SK-N-SH (cell line): ENCODE data around the gene CAMK2N2. TPM values are rescaled to one million over a fixed set of nuclear protein-coding genes. Genes with fewer than 3 reads are reported as not detected.

Source experiments
- CTCF ChIA-PET: fragments of 300-600, 350-600 bp; formaldehyde crosslinking; extraction: SDS; loops from one replicate; lab custom pipeline; 2021; lab: Yijun Ruan, JAX
- POLR2A ChIA-PET: fragments of 350-600 bp; sonication (Branson Sonifier 250); formaldehyde crosslinking; extraction: SDS; loops from one replicate; lab custom pipeline; 2020; ENCODE audit warnings: antibody characterized with exemption, inconsistent platforms; lab: Yijun Ruan, JAX
- DNase-seq: peaks from one replicate; pipeline ENCODE4 v3.0.0; 2012
- H2AFZ ChIP-seq: fragments of 200-600 bp; sonication (generic); 2 replicates; pipeline ENCODE4 v1.8.1; 2016; ENCODE audit warnings: antibody characterized with exemption, mild to moderate bottlenecking, low read depth
- H3F3A ChIP-seq: fragments of 200-600 bp; sonication (generic); replicated peaks from 2 replicates; pipeline ENCODE3; 2016; ENCODE audit warnings: antibody characterized with exemption, mild to moderate bottlenecking; ENCODE audit not compliant: insufficient read depth
- H3K27ac ChIP-seq, 2 experiments: fragments of 200-500 bp in 1 of 2; fragments of 200-600 bp in 1 of 2; sonication (Bioruptor generic) in 1 of 2; sonication (generic), shearing (Covaris generic) in 1 of 2; 2 replicates each; pipeline versions ENCODE4 v1.5.1 to v1.6.1; 2014 to 2016; ENCODE audit warnings: low read depth in 2 of 2, inconsistent platforms in 1 of 2, low read length in 1 of 2, mild to moderate bottlenecking in 1 of 2, mixed read lengths in 1 of 2
- H3K27me3 ChIP-seq: fragments of 200-600 bp; sonication (generic), shearing (Covaris generic); 2 replicates; pipeline ENCODE4 v1.6.1; 2016; ENCODE audit warnings: mixed run types; ENCODE audit not compliant: insufficient read depth
- H3K36me3 ChIP-seq, 2 experiments: fragments of 200-500 bp in 1 of 2; fragments of 200-600 bp in 1 of 2; sonication (Bioruptor generic) in 1 of 2; sonication (generic) in 1 of 2; replicated peaks in 1 of 2; 2 replicates each; pipeline versions ENCODE3 to v1.5.1; 2014 to 2016; ENCODE audit warnings: low read length in 1 of 2, mild to moderate bottlenecking in 1 of 2; ENCODE audit not compliant: insufficient read depth in 2 of 2, control insufficient read depth in 1 of 2
- H3K4me1 ChIP-seq, 2 experiments: fragments of 200-500 bp in 1 of 2; fragments of 200-600 bp in 1 of 2; sonication (Bioruptor generic) in 1 of 2; sonication (generic), shearing (Covaris generic) in 1 of 2; 2 replicates each; pipeline versions ENCODE4 v1.5.1 to v1.6.1; 2014 to 2016; ENCODE audit warnings: low read depth in 1 of 2, low read length in 1 of 2, mixed run types in 1 of 2; ENCODE audit not compliant: insufficient read depth in 2 of 2, control insufficient read depth in 1 of 2
- H3K4me2 ChIP-seq: fragments of 200-600 bp; sonication (generic), shearing (Covaris generic); 2 replicates; pipeline ENCODE4 v1.6.1; 2017; ENCODE audit warnings: mixed run types
- H3K4me3 ChIP-seq, 2 experiments: fragments of 200-500 bp in 1 of 2; fragments of 200-600 bp in 1 of 2; sonication (Bioruptor generic) in 1 of 2; sonication (generic), shearing (Covaris generic) in 1 of 2; 2 replicates each; pipeline versions ENCODE4 v1.5.1 to v1.8.1; 2014 to 2016; ENCODE audit warnings: low read depth in 2 of 2, inconsistent platforms in 1 of 2, low read length in 1 of 2, mild to moderate bottlenecking in 1 of 2, mixed read lengths in 1 of 2, moderate library complexity in 1 of 2
- H3K79me2 ChIP-seq: fragments of 200-600 bp; sonication (generic); 2 replicates; pipeline ENCODE4 v1.8.1; 2017; ENCODE audit warnings: mild to moderate bottlenecking; ENCODE audit not compliant: insufficient read depth
- H3K9ac ChIP-seq: fragments of 200-600 bp; sonication (generic); 2 replicates; pipeline ENCODE4 v1.6.1; 2017; ENCODE audit warnings: mixed run types
- H3K9me2 ChIP-seq: fragments of 200-600 bp; sonication (generic); 2 replicates; pipeline ENCODE4 v1.6.1; 2017; ENCODE audit warnings: mixed run types
- H3K9me3 ChIP-seq: fragments of 200-600 bp; sonication (generic); 2 replicates; pipeline ENCODE4 v1.6.1; 2017; ENCODE audit warnings: mixed run types, mild to moderate bottlenecking, moderate library complexity
- H4K20me1 ChIP-seq: fragments of 200-600 bp; sonication (generic); 2 replicates; pipeline ENCODE4 v1.6.1; 2017; ENCODE audit warnings: mild to moderate bottlenecking, mixed run types; ENCODE audit not compliant: insufficient read depth
- ELF1 ChIP-seq: IDR thresholded peaks from 2 replicates; pipeline ENCODE4 v1.4.0; 2012
- EP300 ChIP-seq, 2 experiments: IDR thresholded peaks; 2 replicates each; pipeline versions ENCODE4 v1.4.0 to v1.6.1; 2012; ENCODE audit warnings: borderline replicate concordance in 1 of 2, low read depth in 1 of 2, low read length in 1 of 2
- EZH2phosphoT487 ChIP-seq: fragments of 200-600 bp; sonication (generic); IDR thresholded peaks from 2 replicates; pipeline ENCODE4 v1.6.1; 2017; ENCODE audit warnings: low read depth, mixed run types, mild to moderate bottlenecking, antibody characterized with exemption, moderate library complexity, borderline replicate concordance
- FOXM1 ChIP-seq: IDR thresholded peaks from 2 replicates; pipeline ENCODE4 v1.4.0; 2012; ENCODE audit warnings: low read depth, mild to moderate bottlenecking
- GABPA ChIP-seq: IDR thresholded peaks from 2 replicates; pipeline ENCODE4 v1.4.0; 2012; ENCODE audit warnings: low read depth, mild to moderate bottlenecking
- GATA2 ChIP-seq: sonication (generic); formaldehyde crosslinking; IDR thresholded peaks from 2 replicates; pipeline ENCODE4 v1.5.0; 2020; ENCODE audit warnings: mild to moderate bottlenecking, missing genetic modification reagents
- MEF2A ChIP-seq: IDR thresholded peaks from 2 replicates; pipeline ENCODE4 v1.4.0; 2012; ENCODE audit warnings: low read depth, borderline replicate concordance
- MXI1 ChIP-seq: IDR thresholded peaks from 2 replicates; pipeline ENCODE4 v1.6.1; 2012; ENCODE audit warnings: mild to moderate bottlenecking, low read depth, low read length, improper control_type of control experiment
- POLR2AphosphoS5 ChIP-seq: IDR thresholded peaks from 2 replicates; pipeline ENCODE4 v1.6.1; 2012; ENCODE audit warnings: low read depth, low read length
- SIN3A ChIP-seq: IDR thresholded peaks from 2 replicates; pipeline ENCODE4 v1.6.1; 2012; ENCODE audit warnings: low read depth, mild to moderate bottlenecking, low read length, moderate library complexity, borderline replicate concordance
- TCF12 ChIP-seq: IDR thresholded peaks from 2 replicates; pipeline ENCODE4 v1.4.0; 2012
- TEAD4 ChIP-seq: IDR thresholded peaks from 2 replicates; pipeline ENCODE4 v1.4.0; 2012; ENCODE audit warnings: mild to moderate bottlenecking, borderline replicate concordance; ENCODE audit not compliant: insufficient read depth
- WGBS: methylation state at CpG from one replicate; pipeline ENCODE4 v1.1.6; 2017; ENCODE audit warnings: low lambda C conversion rate; 5-methylcytosine and 5-hydroxymethylcytosine counted together
- polyA plus RNA-seq, 3 experiments: library from polyadenylated mRNA; depleted of rRNA; stranded (reverse); fragments of >200 nt; gene quantifications; 2 replicates each; pipeline ENCODE4 v1.2.3, GENCODE V29; 2012
- TF ChIP-seq, protein P1 (sequence below): IDR thresholded peaks from 2 replicates; pipeline ENCODE4; 2012
- TF ChIP-seq, protein P2 (sequence below): IDR thresholded peaks from 2 replicates; pipeline ENCODE4 v1.4.0; 2012; ENCODE audit warnings: low read depth, borderline replicate concordance
- TF ChIP-seq, protein P3 (sequence below): fragments of 200-600 bp; sonication (generic); IDR thresholded peaks from 2 replicates; pipeline ENCODE4 v1.6.1; 2017; ENCODE audit warnings: antibody characterized with exemption, mild to moderate bottlenecking, moderate library complexity
- TF ChIP-seq, protein P4 (sequence below): fragments of 150-350 bp; IDR thresholded peaks from 2 replicates; pipeline ENCODE4 v1.6.1; 2017; ENCODE audit warnings: antibody characterized with exemption, low read length, low read depth, borderline replicate concordance
- TF ChIP-seq, protein P5 (sequence below): IDR thresholded peaks from 2 replicates; pipeline ENCODE4 v1.4.0; 2012; ENCODE audit warnings: low read depth, borderline replicate concordance
- TF ChIP-seq, protein P6 (sequence below): IDR thresholded peaks from 2 replicates; pipeline ENCODE4 v1.4.0; 2012; ENCODE audit warnings: low read depth

Gene CAMK2N2
- polyA plus RNA-seq, 1 of the 3 experiments (the other 2 are of a cell fraction), result 2.2 TPM

DNA sequence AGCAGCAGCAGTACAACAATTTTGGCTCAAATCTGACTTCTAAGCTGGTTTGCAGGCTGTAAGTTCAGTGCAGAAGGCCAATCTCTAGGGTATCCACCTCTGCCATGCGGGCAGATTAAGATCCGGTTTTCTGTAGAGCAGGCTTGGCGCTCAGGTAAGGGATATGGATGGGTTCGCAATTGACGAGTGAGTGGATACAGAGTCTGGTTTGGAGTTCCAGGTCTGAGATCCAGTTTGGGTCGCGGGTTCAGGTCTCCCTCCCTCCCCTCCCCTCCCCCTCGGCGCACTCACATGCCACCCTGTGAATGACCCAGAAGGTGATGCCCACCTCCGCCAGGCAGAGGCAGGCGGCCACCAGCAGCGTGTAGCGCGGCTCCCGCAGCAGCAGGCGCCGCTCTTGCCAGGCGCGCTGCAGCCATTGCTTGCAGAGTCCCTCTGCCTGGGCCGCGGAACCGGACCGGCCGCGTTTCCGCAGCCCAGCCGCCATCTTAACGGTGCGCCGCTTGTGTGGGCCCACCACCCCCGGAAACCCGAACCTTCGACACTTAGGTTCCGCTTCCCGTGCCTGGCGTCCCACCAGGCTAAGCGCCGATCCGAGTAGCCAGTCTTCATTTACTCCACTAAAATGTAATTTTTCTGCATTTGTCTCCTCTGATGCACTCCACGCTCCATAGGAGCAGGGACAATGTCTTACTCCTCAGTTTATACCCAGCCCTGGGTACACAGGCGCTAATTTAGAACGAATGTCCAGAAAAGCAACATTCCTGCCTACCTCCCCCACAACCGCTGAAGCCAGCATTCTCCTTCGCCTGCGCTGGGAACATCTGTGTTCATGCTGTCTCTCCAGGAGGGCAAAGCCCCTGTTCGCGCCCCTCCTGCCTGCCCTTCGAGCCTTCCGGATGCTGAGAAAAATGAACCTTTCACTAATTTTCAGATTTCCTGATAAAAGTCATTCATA, 12.6 kb downstream of the CAMK2N2 start, which contains the start of gene ALG3 (continued):
- TF ChIP-seq, protein P1, sequence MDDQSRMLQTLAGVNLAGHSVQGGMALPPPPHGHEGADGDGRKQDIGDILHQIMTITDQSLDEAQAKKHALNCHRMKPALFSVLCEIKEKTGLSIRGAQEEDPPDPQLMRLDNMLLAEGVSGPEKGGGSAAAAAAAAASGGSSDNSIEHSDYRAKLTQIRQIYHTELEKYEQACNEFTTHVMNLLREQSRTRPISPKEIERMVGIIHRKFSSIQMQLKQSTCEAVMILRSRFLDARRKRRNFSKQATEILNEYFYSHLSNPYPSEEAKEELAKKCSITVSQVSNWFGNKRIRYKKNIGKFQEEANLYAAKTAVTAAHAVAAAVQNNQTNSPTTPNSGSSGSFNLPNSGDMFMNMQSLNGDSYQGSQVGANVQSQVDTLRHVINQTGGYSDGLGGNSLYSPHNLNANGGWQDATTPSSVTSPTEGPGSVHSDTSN, result no peak
- TF ChIP-seq, protein P2, sequence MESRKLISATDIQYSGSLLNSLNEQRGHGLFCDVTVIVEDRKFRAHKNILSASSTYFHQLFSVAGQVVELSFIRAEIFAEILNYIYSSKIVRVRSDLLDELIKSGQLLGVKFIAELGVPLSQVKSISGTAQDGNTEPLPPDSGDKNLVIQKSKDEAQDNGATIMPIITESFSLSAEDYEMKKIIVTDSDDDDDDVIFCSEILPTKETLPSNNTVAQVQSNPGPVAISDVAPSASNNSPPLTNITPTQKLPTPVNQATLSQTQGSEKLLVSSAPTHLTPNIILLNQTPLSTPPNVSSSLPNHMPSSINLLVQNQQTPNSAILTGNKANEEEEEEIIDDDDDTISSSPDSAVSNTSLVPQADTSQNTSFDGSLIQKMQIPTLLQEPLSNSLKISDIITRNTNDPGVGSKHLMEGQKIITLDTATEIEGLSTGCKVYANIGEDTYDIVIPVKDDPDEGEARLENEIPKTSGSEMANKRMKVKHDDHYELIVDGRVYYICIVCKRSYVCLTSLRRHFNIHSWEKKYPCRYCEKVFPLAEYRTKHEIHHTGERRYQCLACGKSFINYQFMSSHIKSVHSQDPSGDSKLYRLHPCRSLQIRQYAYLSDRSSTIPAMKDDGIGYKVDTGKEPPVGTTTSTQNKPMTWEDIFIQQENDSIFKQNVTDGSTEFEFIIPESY, result peak; percentile 15; the same call in 1 of the 2 replicates
- TF ChIP-seq EZH2phosphoT487 (no peak), POLR2AphosphoS5 (peak; percentile 86), MEF2A (no peak)
- TF ChIP-seq, protein P3, sequence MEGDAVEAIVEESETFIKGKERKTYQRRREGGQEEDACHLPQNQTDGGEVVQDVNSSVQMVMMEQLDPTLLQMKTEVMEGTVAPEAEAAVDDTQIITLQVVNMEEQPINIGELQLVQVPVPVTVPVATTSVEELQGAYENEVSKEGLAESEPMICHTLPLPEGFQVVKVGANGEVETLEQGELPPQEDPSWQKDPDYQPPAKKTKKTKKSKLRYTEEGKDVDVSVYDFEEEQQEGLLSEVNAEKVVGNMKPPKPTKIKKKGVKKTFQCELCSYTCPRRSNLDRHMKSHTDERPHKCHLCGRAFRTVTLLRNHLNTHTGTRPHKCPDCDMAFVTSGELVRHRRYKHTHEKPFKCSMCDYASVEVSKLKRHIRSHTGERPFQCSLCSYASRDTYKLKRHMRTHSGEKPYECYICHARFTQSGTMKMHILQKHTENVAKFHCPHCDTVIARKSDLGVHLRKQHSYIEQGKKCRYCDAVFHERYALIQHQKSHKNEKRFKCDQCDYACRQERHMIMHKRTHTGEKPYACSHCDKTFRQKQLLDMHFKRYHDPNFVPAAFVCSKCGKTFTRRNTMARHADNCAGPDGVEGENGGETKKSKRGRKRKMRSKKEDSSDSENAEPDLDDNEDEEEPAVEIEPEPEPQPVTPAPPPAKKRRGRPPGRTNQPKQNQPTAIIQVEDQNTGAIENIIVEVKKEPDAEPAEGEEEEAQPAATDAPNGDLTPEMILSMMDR, result no peak

DNA sequence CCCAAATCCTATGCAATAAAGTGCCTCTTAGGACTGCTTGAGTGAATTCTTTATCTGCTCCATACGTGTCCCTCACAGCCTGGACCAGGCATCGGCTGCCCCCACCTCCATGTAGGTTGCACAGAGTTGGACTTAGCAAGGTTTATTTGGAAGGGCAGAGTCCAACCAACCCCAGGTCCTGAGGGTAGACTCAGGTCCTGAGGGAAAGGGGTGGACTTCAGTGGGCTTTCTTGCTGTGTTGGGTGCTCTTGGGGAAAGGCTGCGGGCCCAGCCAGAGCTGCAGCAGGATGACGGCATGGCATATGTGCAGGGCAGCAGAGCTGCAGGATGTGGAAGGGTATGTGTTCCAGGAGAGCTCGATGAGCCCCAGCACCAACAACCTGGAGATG, 19.1 kb downstream of the CAMK2N2 start:
- H4K20me1 ChIP-seq, result 0 out of 2 replicates have a peak, but pooled peaks cover 11% of the 10 kb centered on the region
- CTCF ChIA-PET, result interaction anchor here (1.3 to 3.6 kb wide), 4 partner anchors 10 to 346 kb away, joined by 5 to 18 read pairs (median 12); partner anchors contain the start of gene VWA5B2
- H3K4me3 ChIP-seq, result no peak overlapping the region
- H3K9me3 ChIP-seq, result no peaks in the 10 kb centered on the region
- H3K27me3 ChIP-seq, result no peaks in the 10 kb centered on the region
- H3K79me2 ChIP-seq, result peaks cover 8% of the 10 kb centered on the region
- no peak overlapping the region for H2AFZ ChIP-seq
- H3K36me3 ChIP-seq, result peaks cover 6 to 38% of the 10 kb centered on the region in 2 experiments
- DNase-seq, result no peak
- H3K9ac ChIP-seq, result no peak overlapping the region
- H3F3A ChIP-seq, result no peaks in the 10 kb centered on the region
- no peaks in the 10 kb centered on the region; a peak in 1 of 4 replicates for H3K4me1 ChIP-seq
- 80% methylated on average over 3 of the region's 5 CpGs for WGBS
- POLR2A ChIA-PET, result interaction anchor here (0.9 to 1.2 kb wide), 2 partner anchors 10 to 12 kb away, joined by 3 read pairs; no protein-coding TSS in a partner anchor
- H3K27ac ChIP-seq, result no peak overlapping the region
- no peak overlapping the region for H3K4me2 ChIP-seq
- no peaks in the 10 kb centered on the region for H3K9me2 ChIP-seq
- TF ChIP-seq MXI1, result no peak
- TF ChIP-seq ELF1, result no peak
- no peak for TF ChIP-seq GABPA
- TF ChIP-seq FOXM1, result no peak
- TF ChIP-seq SIN3A, result no peak
- no peak for TF ChIP-seq TCF12
- TF ChIP-seq, protein P4, sequence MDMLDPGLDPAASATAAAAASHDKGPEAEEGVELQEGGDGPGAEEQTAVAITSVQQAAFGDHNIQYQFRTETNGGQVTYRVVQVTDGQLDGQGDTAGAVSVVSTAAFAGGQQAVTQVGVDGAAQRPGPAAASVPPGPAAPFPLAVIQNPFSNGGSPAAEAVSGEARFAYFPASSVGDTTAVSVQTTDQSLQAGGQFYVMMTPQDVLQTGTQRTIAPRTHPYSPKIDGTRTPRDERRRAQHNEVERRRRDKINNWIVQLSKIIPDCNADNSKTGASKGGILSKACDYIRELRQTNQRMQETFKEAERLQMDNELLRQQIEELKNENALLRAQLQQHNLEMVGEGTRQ, result no peak
- TF ChIP-seq, protein P2, result no peak
- TF ChIP-seq TEAD4, result no peak
- TF ChIP-seq GATA2, result no peak
- TF ChIP-seq, protein P5, sequence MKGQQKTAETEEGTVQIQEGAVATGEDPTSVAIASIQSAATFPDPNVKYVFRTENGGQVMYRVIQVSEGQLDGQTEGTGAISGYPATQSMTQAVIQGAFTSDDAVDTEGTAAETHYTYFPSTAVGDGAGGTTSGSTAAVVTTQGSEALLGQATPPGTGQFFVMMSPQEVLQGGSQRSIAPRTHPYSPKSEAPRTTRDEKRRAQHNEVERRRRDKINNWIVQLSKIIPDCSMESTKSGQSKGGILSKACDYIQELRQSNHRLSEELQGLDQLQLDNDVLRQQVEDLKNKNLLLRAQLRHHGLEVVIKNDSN, result no peak
- TF ChIP-seq EP300 (IDR thresholded peaks at IDR 0.05; ENCODE audit: borderline replicate concordance in 1 of 2, low read depth in 1 of 2, low read length in 1 of 2), result no peak
- TF ChIP-seq, protein P6, sequence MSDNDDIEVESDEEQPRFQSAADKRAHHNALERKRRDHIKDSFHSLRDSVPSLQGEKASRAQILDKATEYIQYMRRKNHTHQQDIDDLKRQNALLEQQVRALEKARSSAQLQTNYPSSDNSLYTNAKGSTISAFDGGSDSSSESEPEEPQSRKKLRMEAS, result no peak
- TF ChIP-seq, protein P1, result no peak
